AG04450 (cell line): ENCODE results near the gene CACNG6. TPM values are rescaled to one million over a fixed set of nuclear protein-coding genes. Genes with fewer than 3 reads are reported as not detected.

Source experiments
- CTCF ChIA-PET: fragments of 300-600, 350-600 bp; formaldehyde crosslinking; extraction: SDS; loops from one replicate; lab custom pipeline; 2022; ENCODE audit warnings: antibody characterized with exemption, inconsistent platforms; lab: Charles Lee
- POLR2A ChIA-PET: fragments of 350-600 bp; formaldehyde crosslinking; extraction: SDS; loops from one replicate; lab custom pipeline; 2021; ENCODE audit warnings: antibody characterized with exemption, inconsistent platforms; lab: Yijun Ruan, JAX
- DNase-seq: peaks from one replicate; pipeline ENCODE4 v3.0.0-alpha.2; 2011; ENCODE audit warnings: low read depth, low spot score
- H3K27ac ChIP-seq: one replicate; pipeline ENCODE4 v1.5.1; 2012; ENCODE audit warnings: low read depth, low read length, control low read depth
- H3K27me3 ChIP-seq: one replicate; pipeline ENCODE4 v1.6.0; 2012; ENCODE audit warnings: low read length; ENCODE audit not compliant: control insufficient read depth, insufficient read depth
- H3K4me3 ChIP-seq: 2 replicates; pipeline ENCODE4 v1.5.1; 2011; ENCODE audit warnings: mild to moderate bottlenecking, low read depth, low read length, control low read depth
- H3K9me3 ChIP-seq: 2 replicates; pipeline ENCODE4 v1.5.1; 2012; ENCODE audit warnings: low read length; ENCODE audit not compliant: control insufficient read depth, insufficient read depth
- polyA plus RNA-seq: library from polyadenylated mRNA; depleted of rRNA; stranded (reverse); fragments of >200 nt; gene quantifications from 2 replicates; pipeline ENCODE4 v1.2.3, GENCODE V29; 2011
- TF ChIP-seq, protein P1 (sequence below): IDR thresholded peaks from 2 replicates; pipeline ENCODE4 v1.5.1; 2011; ENCODE audit warnings: low read depth, low read length, control low read depth, inconsistent platforms

The CACNG6 gene
- polyA plus RNA-seq, 1 experiment, result 0.19 TPM

DNA sequence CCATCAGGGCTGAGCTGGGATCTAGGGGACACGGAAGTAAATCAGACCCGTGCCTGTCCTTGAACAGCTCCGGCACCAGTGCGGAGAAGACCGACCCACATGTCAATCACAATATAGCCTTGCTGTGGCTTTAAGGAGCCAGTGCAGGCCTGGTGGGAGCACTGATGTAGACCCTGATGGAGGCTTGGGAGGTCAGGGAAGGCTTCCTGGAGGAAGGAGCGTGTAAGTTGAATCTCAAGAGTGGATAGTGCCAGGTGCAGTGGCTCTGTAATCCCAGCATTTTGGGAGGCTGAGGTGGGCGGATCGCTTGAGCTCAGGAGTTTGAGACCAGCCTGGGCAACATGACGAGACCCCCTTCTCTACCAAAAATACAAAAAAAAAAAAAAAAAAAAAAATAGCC, 39.5 kb upstream of the CACNG6 start:
- CTCF ChIA-PET, result interaction anchor here (0.6 kb wide), 1 partner anchor 36 kb away, joined by 6 read pairs; no protein-coding TSS in a partner anchor

DNA sequence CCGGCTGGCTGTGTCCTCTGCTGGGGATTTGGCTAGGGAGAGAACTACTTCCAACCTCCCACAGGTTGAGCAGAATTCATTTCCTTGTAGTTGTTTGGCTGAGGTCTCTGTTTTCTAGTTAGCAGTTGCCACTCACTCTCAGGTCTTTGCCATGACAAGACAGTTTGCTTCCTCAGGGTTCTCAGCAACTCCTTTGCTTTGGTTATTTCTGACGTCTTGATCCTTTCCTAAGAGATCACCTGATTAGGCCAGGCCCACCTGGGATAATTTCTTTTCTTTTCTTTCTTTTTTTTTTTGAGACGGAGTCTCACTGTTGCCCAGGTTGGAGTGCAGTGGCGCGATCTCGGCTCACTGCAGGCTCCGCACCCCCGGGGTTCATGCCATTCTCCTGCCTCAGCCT, 38.1 kb upstream of the CACNG6 start:
- Histone ChIP-seq H3K4me3 (no peak overlapping the region), H3K9me3 (no peaks in the 10 kb centered on the region), H3K27ac (no peak overlapping the region), H3K27me3 (peaks cover 12% of the 10 kb centered on the region)
- POLR2A ChIA-PET, result no interaction called here
- TF ChIP-seq, protein P1, sequence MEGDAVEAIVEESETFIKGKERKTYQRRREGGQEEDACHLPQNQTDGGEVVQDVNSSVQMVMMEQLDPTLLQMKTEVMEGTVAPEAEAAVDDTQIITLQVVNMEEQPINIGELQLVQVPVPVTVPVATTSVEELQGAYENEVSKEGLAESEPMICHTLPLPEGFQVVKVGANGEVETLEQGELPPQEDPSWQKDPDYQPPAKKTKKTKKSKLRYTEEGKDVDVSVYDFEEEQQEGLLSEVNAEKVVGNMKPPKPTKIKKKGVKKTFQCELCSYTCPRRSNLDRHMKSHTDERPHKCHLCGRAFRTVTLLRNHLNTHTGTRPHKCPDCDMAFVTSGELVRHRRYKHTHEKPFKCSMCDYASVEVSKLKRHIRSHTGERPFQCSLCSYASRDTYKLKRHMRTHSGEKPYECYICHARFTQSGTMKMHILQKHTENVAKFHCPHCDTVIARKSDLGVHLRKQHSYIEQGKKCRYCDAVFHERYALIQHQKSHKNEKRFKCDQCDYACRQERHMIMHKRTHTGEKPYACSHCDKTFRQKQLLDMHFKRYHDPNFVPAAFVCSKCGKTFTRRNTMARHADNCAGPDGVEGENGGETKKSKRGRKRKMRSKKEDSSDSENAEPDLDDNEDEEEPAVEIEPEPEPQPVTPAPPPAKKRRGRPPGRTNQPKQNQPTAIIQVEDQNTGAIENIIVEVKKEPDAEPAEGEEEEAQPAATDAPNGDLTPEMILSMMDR, result no peak
- DNase-seq, result no peak
- CTCF ChIA-PET, result no interaction called here

More for the DNA sequence above, 39.5 kb upstream of the CACNG6 start:
- Histone ChIP-seq H3K27ac (no peak overlapping the region), H3K27me3 (no peaks in the 10 kb centered on the region), H3K4me3 (no peak overlapping the region), H3K9me3 (no peaks in the 10 kb centered on the region)
- no peak for DNase-seq
- TF ChIP-seq, protein P1, result no peak
- POLR2A ChIA-PET, result no interaction called here

DNA sequence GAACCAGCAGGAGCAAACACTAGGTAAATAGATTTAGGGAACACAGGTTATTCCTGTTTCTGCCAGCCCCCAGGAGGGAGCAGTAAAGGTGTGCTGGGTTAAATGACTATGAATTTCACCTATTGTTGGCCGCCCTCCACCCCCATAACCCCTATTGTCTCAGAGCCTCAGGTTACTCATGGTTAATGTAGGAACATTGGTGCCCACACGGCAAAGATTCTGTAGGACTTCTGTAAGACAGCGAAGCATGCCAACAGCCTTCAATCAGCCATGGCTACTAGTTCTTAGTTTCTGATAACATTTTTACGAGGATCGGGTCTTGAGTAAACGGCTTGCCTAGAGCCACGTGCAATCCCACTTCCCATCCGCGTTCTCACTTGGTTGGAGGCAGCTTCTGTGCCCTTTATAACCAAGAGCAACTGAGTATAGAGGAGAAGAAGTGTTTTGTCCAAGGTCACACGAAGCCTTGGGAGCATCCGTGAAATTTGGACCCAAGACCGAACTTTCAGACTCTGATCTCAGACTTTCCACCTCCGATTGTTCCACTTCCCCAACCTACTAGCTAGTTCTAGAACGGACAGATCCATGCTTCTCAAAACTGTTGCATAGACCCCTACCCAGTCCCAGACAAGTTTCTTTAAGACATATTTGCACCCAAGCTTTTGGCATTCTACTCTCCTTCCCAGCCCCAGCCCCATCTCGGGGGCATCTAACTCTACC, 33.8 kb upstream of the CACNG6 start:
- Histone ChIP-seq H3K27me3 (peaks cover 28% of the 10 kb centered on the region), H3K9me3 (no peaks in the 10 kb centered on the region), H3K27ac (no peak overlapping the region), H3K4me3 (no peak overlapping the region)
- TF ChIP-seq, protein P1, result no peak
- POLR2A ChIA-PET, result no interaction called here
- CTCF ChIA-PET, result no interaction called here
- DNase-seq, result no peak

DNA sequence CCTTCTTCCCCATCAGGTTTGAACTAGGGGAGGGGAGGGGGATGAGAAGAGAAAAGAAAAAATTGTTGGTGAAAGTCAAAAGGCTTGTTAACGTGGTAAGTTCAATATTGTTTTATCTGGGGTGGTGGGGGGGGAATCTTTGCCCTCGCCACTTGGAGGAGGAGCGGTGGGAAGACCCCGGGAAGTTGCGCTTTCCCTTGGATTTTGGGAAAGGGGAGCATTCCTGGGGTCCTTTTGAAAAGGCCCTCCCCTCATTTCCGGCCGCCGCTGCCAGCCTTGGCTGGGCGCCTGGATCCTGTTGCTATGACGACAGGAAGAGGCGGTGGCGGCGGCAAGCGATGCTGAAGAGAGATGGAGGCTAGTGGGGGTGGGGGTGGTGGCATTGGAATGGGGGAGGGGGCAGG, 33.3 kb upstream of the CACNG6 start:
- ChIA-PET POLR2A (no interaction called here), CTCF (no interaction called here)
- no peak overlapping the region for H3K4me3 ChIP-seq
- no peaks in the 10 kb centered on the region for H3K9me3 ChIP-seq
- TF ChIP-seq, protein P1, result no peak
- H3K27ac ChIP-seq, result no peak overlapping the region
- DNase-seq, result no peak
- peaks cover 28% of the 10 kb centered on the region for H3K27me3 ChIP-seq

DNA sequence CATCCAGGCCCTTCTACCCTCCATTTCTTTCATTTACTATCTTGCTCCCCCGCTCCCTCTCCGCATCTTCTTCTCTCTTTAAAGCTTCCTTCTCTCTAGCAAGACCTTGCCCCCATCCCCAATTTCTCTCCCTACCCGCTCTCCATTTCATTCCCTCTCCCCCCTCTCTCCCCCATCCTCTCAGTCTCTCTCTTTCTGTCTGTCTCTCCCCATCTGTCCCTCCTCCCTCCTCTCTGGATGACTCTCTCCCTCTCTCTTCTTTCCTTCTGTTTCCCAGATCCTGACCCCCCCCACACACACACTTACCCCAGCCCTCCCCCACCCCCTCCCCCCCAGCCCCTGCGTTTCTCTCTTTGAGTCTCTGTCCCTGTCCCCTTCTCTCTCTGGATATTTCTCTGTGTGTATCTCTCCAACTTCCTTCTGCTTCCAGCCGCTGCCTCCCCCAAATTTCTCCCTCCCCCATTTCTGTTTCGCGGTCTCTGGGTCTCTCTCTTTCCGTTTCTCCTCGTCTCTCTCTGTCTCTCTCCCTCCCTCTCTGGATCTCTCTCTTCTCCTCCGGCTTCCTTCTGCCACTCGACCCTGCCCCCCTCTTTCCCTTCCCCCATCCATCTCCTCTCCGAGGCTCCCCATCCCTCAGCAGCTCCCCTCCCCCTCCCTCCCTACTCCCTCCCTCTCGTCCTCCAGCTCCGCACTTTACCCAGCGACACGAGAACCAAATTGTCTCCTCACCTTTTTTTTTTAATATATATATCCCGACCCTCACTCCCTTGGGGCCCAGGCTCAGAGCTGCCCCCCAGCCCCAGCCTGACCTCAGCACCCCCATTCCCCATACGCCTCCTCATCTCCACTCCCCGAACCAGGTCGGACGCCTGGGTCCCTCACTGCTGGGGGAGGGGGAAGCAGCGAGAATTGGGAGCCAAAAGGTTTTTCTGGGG, 32.3 kb upstream of the CACNG6 start:
- no peak for DNase-seq
- ChIA-PET CTCF (interaction anchor here (0.7 kb wide), 1 partner anchor 1154 kb away, joined by 5 read pairs; no protein-coding TSS in a partner anchor), POLR2A (no interaction called here)
- peak overlapping the region; percentile 66 for H3K4me3 ChIP-seq
- TF ChIP-seq, protein P1, result no peak
- no peaks in the 10 kb centered on the region for H3K9me3 ChIP-seq
- no peak overlapping the region for H3K27ac ChIP-seq
- peaks cover 34% of the 10 kb centered on the region for H3K27me3 ChIP-seq
